ENCODE data around the gene CD200R1.

GRCh38 chr3:113013593-113013992 lies 38.7 kb upstream of the CD200R1 start:
- TF ChIP-seq, protein P1, sequence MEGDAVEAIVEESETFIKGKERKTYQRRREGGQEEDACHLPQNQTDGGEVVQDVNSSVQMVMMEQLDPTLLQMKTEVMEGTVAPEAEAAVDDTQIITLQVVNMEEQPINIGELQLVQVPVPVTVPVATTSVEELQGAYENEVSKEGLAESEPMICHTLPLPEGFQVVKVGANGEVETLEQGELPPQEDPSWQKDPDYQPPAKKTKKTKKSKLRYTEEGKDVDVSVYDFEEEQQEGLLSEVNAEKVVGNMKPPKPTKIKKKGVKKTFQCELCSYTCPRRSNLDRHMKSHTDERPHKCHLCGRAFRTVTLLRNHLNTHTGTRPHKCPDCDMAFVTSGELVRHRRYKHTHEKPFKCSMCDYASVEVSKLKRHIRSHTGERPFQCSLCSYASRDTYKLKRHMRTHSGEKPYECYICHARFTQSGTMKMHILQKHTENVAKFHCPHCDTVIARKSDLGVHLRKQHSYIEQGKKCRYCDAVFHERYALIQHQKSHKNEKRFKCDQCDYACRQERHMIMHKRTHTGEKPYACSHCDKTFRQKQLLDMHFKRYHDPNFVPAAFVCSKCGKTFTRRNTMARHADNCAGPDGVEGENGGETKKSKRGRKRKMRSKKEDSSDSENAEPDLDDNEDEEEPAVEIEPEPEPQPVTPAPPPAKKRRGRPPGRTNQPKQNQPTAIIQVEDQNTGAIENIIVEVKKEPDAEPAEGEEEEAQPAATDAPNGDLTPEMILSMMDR (IDR thresholded peaks at IDR 0.05): no peak
- TF ChIP-seq POLR2AphosphoS5 (IDR thresholded peaks at IDR 0.05; ENCODE audit: low read depth, low read length): no peak
- TF ChIP-seq, protein P2, sequence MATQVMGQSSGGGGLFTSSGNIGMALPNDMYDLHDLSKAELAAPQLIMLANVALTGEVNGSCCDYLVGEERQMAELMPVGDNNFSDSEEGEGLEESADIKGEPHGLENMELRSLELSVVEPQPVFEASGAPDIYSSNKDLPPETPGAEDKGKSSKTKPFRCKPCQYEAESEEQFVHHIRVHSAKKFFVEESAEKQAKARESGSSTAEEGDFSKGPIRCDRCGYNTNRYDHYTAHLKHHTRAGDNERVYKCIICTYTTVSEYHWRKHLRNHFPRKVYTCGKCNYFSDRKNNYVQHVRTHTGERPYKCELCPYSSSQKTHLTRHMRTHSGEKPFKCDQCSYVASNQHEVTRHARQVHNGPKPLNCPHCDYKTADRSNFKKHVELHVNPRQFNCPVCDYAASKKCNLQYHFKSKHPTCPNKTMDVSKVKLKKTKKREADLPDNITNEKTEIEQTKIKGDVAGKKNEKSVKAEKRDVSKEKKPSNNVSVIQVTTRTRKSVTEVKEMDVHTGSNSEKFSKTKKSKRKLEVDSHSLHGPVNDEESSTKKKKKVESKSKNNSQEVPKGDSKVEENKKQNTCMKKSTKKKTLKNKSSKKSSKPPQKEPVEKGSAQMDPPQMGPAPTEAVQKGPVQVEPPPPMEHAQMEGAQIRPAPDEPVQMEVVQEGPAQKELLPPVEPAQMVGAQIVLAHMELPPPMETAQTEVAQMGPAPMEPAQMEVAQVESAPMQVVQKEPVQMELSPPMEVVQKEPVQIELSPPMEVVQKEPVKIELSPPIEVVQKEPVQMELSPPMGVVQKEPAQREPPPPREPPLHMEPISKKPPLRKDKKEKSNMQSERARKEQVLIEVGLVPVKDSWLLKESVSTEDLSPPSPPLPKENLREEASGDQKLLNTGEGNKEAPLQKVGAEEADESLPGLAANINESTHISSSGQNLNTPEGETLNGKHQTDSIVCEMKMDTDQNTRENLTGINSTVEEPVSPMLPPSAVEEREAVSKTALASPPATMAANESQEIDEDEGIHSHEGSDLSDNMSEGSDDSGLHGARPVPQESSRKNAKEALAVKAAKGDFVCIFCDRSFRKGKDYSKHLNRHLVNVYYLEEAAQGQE (IDR thresholded peaks at IDR 0.05; ENCODE audit: insufficient read depth in 1 of 2, low read depth in 2 of 2, low read length in 1 of 2): no peak
- no peak for TF ChIP-seq SIN3A (IDR thresholded peaks at IDR 0.05; ENCODE audit: borderline replicate concordance, insufficient read depth, low read depth, low read length)
- TF ChIP-seq TCF7L2 (IDR thresholded peaks at IDR 0.05; ENCODE audit: low read depth, low read length): no peak
